Hematopoietic multipotent progenitor cell (in vitro differentiated cells): ENCODE data around the gene ADAMTSL1. TPM values are rescaled to one million over a fixed set of nuclear protein-coding genes. Genes with fewer than 3 reads are reported as not detected.

Experiments
- DNase-seq, 3 donors: peaks; one replicate each; pipeline ENCODE4 v3.0.0-alpha.2; 2011 to 2015; ENCODE audit warnings: low read depth in 2 of 3, low spot score in 2 of 3
- total RNA-seq: library from RNA; depleted of rRNA; stranded (reverse); fragments of >200 nt; gene quantifications from one replicate; pipeline ENCODE4 v1.2.3, GENCODE V29; 2012

ADAMTSL1 gene
- total RNA-seq, 1 donor = under 0.01 TPM

- DNase-seq = no peak
Observed at GRCh38 chr9:18639911-18640310, 166.0 kb downstream of the ADAMTSL1 start.

GRCh38 chr9:18658804-18659705 lies 185.1 kb downstream of the ADAMTSL1 start:
- DNase-seq = no peak

DNA sequence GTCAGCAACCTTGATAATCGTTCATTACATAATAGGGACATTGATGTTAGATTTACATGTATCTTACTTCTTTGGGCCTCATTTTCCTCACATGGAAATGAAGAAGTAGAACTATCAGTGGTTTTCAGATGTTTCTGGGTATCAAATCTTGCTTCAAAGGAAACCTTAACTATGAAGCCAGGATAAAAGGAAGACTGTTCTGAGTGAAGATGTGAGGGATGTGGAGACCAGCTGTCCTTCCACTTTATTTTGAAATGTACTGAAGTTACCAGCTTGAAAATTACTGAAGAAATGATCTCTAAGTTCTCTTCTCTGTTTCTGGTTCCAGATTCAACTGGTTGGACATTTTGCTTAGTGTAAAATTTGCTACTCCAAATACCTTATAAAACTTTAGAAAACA lies 186.0 kb downstream of the ADAMTSL1 start:
- DNase-seq = no peak

DNA sequence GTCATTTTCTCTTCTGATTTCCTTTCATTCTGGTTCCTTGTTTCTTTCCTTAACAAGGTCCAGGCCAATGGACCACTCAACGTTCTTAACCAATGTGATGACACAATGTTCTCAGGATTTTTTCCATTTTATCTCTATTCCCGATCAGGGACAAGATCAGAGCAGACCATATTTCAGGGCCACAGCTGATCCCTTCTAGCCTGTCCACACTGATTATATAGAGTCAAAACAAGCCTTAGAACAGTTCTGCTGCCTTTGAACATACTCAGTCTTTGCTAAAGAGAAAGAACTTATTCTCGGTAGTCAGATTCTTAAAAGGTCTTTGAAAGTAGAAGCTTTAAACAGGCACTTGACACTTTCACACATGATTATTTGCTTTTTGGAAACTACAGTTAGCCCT lies 188.4 kb downstream of the ADAMTSL1 start:
- DNase-seq = no peak

DNA sequence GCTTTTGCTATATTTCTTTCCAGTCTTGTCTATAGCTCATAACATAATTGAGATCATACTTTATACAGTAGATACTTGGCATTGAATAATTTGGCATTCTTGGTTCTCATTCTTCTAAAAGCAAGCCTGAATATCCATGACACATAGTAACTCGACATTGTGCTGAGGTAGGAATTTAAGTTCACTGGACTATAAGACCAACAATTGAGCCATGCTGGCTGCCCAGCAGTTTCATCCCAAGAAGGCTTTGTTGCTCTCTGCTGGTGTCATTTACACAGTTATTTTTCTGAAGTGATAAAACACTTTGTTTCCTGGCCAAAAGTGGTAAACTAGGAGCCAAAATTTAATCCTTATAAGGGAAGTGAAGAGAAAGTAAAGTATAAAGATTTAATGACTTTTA lies 192.0 kb downstream of the ADAMTSL1 start:
- no peak for DNase-seq

- DNase-seq = no peak
Observed at GRCh38 chr9:18666348-18666747, 192.4 kb downstream of the ADAMTSL1 start.

DNA sequence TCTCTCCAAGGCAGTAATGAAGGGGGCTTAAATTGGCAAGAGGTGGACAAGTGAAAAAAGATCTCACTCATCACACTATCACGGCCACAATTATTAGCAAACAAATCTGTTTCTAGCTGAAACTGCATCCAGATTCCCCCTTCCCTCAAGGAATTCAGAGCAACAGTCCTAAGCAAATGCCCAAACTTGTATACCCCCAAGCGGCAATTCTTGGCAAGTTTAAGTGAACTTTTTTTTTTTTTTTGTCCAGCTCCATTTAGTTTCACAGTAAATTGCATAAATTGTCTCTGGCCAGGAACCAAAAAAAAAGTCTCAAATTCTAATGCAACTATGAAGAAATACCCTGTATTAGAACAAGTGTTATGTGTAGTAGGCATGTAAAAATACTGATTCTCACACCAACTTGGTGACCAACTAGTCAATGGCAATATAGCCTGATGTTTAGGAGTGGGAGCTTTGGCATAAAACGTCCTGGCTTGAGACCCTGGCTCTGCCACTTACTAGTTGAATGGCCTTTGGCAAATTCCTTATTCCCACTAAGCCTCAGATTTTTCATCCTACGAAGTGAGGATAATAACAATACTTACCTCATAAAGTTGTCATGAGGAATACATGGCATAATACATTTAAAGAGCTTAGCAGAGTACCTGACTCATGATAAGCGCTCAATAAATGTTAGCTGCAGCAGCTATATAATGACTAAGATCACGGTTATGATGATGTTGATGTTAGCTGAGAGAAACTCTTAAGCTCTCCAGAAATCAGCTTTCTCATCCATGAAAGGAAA lies 193.2 kb downstream of the ADAMTSL1 start:
- no peak for DNase-seq

GRCh38 chr9:18668944-18669343 lies 195.0 kb downstream of the ADAMTSL1 start:
- no peak for DNase-seq

DNA sequence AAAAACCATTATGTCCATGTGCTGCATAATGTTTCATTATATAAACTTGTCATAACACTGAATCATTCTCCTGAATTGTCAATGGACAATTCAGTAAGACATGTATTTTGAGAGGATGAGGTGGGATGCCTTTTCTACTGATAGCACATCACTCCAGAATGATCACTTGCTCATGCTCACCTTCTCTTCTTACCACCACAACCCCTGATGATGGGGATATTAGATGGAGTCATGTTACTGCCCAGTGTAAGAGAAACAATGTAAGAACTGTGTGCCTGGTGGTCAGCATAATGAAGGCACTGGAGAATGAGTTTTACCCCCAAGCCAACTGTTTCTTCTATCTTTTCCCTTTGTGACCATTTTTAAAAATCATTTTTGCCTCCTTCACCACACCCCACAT lies 198.8 kb downstream of the ADAMTSL1 start:
- DNase-seq = no peak

GRCh38 chr9:18673179-18673578 lies 199.2 kb downstream of the ADAMTSL1 start:
- no peak for DNase-seq

DNA sequence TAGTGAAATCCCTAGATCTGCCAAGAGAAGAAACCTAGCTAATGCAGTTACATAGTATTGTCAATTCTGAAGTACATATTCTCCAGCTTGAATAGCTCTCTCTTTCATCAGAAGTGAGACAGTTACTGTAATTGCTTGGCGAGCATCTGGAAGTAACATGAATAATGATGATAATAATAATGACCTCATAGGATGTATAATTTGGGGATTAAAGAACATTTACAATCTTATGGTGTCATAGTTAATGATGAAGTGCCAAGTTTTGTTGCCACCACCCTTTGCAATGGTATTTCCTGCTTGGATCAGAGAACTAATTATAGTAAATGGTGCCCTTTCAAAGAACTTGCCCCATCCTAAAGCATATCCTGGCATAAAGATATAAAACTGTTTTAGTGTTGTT lies 201.4 kb downstream of the ADAMTSL1 start:
- DNase-seq = no peak

DNA sequence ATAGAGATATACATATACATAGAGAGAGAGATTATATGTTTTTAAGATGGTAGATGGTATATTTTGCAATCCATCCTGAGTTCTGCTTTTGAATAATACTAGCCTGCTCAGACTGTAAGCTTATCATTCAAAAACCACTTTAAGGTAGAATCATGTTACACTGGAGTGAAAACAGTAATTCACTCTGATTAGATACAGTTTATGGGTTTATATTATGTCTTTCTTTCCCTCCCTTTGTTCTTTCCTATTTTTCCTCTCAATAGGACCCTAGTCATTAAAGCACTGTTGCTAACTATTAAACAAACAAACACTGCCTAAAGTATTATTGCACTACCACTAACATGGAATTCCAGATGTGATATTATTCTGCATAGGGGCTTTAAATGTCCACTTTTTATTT lies 202.0 kb downstream of the ADAMTSL1 start:
- no peak for DNase-seq

DNA sequence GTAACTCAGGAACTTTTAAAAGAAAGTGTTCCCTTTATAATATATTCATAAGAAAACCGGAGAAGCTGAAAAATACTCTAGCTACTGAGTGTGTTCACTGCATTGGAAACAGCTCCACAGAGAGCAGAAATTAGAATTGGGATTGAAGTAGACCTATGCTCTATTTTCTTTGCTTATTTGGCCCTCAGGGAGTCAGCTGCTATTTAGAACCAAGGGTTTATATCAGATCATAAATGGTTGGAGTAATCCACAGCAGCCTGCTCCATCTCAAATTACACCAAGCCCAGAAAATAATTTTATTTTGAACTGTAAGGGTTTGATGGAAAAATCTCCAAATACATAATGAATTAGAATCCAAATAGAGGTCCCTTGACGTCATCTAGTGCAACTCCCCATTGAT lies 202.6 kb downstream of the ADAMTSL1 start:
- no peak for DNase-seq

GRCh38 chr9:18678821-18679590 lies 205.1 kb downstream of the ADAMTSL1 start:
- DNase-seq = no peak

- DNase-seq = no peak
Observed at GRCh38 chr9:18682907-18683306, 209.0 kb downstream of the ADAMTSL1 start.

DNA sequence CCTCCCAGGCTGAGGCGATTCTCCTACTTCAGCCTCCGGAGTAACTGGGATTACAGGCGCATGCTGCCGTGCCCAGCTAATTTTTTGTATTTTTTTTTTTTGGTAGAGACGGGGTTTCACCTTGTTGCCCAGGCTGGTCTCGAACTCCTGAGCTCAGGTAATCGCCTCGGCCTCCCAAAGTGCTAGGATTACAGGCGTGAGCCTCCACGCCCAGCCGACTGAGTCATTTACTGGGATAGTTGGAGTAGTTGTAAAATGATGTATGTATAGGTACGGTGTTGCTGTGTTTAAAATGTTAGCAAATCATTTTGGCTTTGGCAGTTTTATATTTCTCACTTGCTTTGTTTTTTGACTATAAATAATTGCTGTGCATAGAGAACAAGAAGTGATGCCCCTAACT lies 209.4 kb downstream of the ADAMTSL1 start:
- DNase-seq = no peak

DNA sequence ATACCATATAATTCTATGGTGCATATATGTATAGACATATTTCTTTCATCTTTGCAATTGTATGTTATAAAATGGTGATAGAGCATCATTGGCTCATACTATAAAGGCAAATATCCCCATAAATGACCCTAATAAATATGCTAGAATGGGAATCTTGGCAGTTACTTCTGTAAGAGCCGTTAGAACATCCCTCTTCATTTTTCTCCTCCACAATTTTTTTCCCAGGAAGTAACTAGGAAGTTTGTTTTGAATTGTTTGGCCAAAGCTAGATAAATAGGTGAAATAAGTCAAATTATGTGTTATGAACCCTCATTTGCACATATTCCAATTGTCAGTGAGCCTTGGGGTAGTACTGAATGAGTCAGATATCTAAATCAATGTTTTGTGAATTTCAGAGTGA lies 209.9 kb downstream of the ADAMTSL1 start:
- DNase-seq = no peak

GRCh38 chr9:18684593-18685317 lies 210.8 kb downstream of the ADAMTSL1 start:
- no peak for DNase-seq

DNA sequence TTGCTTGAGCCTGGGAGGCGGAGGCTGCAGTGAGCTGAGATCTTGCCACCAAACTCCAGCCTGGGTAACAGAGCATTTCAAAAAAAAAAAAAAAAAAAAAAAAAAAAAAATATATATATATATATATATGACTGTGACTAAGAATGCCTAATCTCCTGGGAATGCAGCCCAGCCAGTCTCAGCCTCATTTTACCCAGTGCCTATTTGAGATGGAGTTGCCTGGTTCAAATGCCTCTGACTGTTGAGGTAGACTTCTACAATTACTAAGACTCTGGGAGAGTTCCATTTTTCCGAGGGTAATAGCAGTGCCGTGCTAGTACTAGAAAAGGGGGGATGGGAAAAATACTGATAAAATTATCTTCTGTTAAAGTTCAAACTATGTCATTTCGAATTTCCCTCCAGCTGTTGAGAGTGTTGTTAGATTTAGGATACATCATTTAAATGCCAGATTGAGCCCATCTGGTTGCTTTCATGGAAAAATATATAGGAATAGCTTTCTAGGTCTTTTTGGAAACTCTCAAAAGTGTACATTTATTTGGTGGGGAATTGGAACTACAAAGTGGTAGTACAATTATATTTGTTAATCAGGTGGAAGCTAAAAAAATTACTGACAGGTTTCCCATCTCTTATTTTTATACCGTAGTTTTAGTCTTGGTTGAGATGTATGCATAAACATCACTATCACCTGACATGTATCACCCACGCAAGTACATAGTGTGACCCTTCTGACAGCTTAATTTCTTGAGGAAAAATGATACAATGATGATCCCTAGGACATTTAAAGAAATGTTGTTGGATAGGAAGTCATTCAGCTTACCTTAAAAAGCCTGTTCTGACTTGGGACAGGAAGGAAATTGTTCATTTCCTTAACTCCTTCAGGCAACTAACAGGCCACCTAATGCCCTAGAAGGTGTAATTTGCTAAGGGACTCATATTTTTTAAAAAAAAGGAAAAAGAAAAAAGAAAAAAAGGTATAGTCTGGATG lies 214.9 kb downstream of the ADAMTSL1 start:
- no peak for DNase-seq
